WTC11 (cell line): ENCODE data around the gene MAN1A2.

Source experiments
- ATF6 ChIP-seq: sonication (generic); formaldehyde crosslinking; IDR thresholded peaks from 2 replicates; pipeline ENCODE4 v1.8.1; 2023; ENCODE audit warnings: mild to moderate bottlenecking, missing genetic modification reagents
- CTCF ChIP-seq: fragments of 200-600 bp; IDR thresholded peaks from 2 replicates; pipeline ENCODE4 v1.8.0; 2022; ENCODE audit warnings: antibody characterized with exemption
- ESRRA ChIP-seq: sonication (generic); formaldehyde crosslinking; IDR thresholded peaks from 2 replicates; pipeline ENCODE4 v1.8.1; 2022; ENCODE audit warnings: mild to moderate bottlenecking, missing genetic modification reagents, borderline replicate concordance
- GABPB1 ChIP-seq: sonication (generic); formaldehyde crosslinking; IDR thresholded peaks from 2 replicates; pipeline ENCODE4 v1.8.1; 2023; ENCODE audit warnings: mild to moderate bottlenecking, missing genetic modification reagents
- IRF1 ChIP-seq: sonication (generic); formaldehyde crosslinking; IDR thresholded peaks from 2 replicates; pipeline ENCODE4 v1.8.0; 2023; ENCODE audit warnings: missing genetic modification reagents
- JUN ChIP-seq: sonication (generic); formaldehyde crosslinking; IDR thresholded peaks from 2 replicates; pipeline ENCODE4 v1.8.0; 2023; ENCODE audit warnings: mild to moderate bottlenecking, missing genetic modification reagents
- MAX ChIP-seq: sonication (generic); formaldehyde crosslinking; IDR thresholded peaks from 2 replicates; pipeline ENCODE4 v1.8.0; 2022; ENCODE audit warnings: mild to moderate bottlenecking, missing genetic modification reagents
- NR3C1 ChIP-seq: sonication (generic); formaldehyde crosslinking; conservative IDR thresholded peaks from 2 replicates; pipeline ENCODE4 v1.8.1; 2023; ENCODE audit warnings: low read depth, mild to moderate bottlenecking, missing genetic modification reagents
- TEAD4 ChIP-seq: sonication (generic); formaldehyde crosslinking; IDR thresholded peaks from 2 replicates; pipeline ENCODE4 v1.8.0; 2022; ENCODE audit warnings: mild to moderate bottlenecking, missing genetic modification reagents
- USF2 ChIP-seq: sonication (generic); formaldehyde crosslinking; IDR thresholded peaks from 2 replicates; pipeline ENCODE4 v1.8.1; 2023; ENCODE audit warnings: mild to moderate bottlenecking, missing genetic modification reagents, moderate library complexity
- ZNF121 ChIP-seq: sonication (generic); formaldehyde crosslinking; IDR thresholded peaks from 2 replicates; pipeline ENCODE4 v1.8.0; 2023; ENCODE audit warnings: missing genetic modification reagents

- TF ChIP-seq MAX (no peak), ESRRA (no peak), ZNF121 (no peak), TEAD4 (CRISPR knock-in tag) (no peak), GABPB1 (CRISPR knock-in tag) (no peak), USF2 (no peak), IRF1 (no peak), CTCF (no peak), ATF6 (CRISPR knock-in tag) (no peak), JUN (CRISPR knock-in tag) (no peak), NR3C1 (CRISPR knock-in tag) (no peak)
Observed at GRCh38 chr1:117523111-117523510, 155.9 kb downstream of the MAN1A2 start.
